Liver (tissue), 3 donors: ENCODE measurements around the gene VSIR.

ENCODE experiments used
- CTCF ChIP-seq: fragments of 150-350 bp; IDR thresholded peaks from 2 replicates; pipeline ENCODE4 v1.5.1; 2017; ENCODE audit warnings: improper control_type of control experiment, low read depth, low read length; ENCODE audit not compliant: missing input control
- HNF4G ChIP-seq: IDR thresholded peaks from 2 replicates; pipeline ENCODE4 v1.6.1; 2016; ENCODE audit warnings: antibody characterized with exemption
- MAX ChIP-seq: IDR thresholded peaks from 2 replicates; pipeline ENCODE4 v1.6.1; 2016; ENCODE audit warnings: antibody characterized with exemption
- RAD21 ChIP-seq, 2 donors: IDR thresholded peaks; 2 replicates each; pipeline ENCODE4 v1.6.1; 2016; ENCODE audit warnings: antibody characterized with exemption in 2 of 2, mild to moderate bottlenecking in 2 of 2
- RXRA ChIP-seq, 2 donors: IDR thresholded peaks; 2 replicates each; pipeline ENCODE4 v1.6.1; 2017 to 2018; ENCODE audit warnings: antibody characterized with exemption in 2 of 2, mild to moderate bottlenecking in 1 of 2
- TAF1 ChIP-seq: conservative IDR thresholded peaks from 2 replicates; pipeline ENCODE4 v1.6.1; 2016; ENCODE audit warnings: antibody characterized with exemption, mild to moderate bottlenecking
- donor health status: healthy.
- donor health status: healthy.

- TF ChIP-seq MAX: no peak
- no peak for TF ChIP-seq HNF4G
- TF ChIP-seq CTCF: no peak
- no peak for TF ChIP-seq TAF1
- no peak for TF ChIP-seq RXRA (IDR thresholded peaks at IDR 0.05)
- no peak for TF ChIP-seq RAD21 (IDR thresholded peaks at IDR 0.05)
These were observed 66.9 kb downstream of the VSIR start for GRCh38 chr10:71706216-71707121.
